GM19463 (cell line): ENCODE results near the gene TAPT1.
"Not testable (repeated sequence)": the region's sequence is repeated elsewhere in the genome, so short reads cannot be mapped to it uniquely, and the experiment has no call there.

ENCODE experiments used
- ATAC-seq: cut with Tn5 transposase; IDR thresholded peaks from one replicate; pipeline ENCODE4 v1.9.1; 2021; ENCODE audit warnings: mild to moderate bottlenecking, moderate library complexity; ENCODE audit not compliant: unreplicated experiment

Gene TAPT1

DNA sequence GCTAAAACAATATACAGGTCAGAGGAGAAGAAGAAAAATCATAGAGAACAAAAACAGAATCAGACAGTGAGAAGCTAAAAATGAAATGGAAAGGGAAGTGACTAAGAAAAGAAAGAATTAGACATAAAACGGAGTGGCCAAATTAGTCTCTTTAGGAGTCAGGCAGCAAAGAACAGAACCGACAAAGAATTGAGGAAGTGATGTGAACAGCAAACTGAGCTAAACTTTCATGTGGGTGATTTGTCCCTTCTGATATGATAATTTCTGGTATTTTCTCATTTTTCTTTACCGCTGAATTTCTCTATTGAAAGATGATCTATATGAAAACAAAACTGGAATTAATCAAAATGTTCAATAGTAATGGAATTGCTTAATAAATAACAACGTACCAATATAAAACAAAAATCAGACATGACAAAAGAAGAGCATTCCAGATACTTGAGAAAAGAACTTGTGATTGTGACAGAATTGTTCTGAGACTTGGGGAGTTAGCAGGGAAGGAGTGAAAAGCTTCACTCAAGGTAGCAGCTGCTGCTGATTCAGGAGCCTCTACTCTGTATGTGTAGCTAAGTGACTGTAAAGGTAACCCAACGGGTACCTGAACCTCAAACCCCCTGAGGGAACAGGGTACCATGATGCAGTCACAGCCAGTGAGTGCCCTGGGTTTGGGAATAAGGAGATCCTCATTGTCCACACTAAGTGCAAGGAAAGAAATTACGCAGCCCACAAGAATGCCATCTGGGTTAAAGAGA lies 8.8 kb downstream of the TAPT1 start:
- ATAC-seq = peak; percentile 73

GRCh38 chr4:16213121-16213520 lies 13.2 kb downstream of the TAPT1 start:
- no peak for ATAC-seq

DNA sequence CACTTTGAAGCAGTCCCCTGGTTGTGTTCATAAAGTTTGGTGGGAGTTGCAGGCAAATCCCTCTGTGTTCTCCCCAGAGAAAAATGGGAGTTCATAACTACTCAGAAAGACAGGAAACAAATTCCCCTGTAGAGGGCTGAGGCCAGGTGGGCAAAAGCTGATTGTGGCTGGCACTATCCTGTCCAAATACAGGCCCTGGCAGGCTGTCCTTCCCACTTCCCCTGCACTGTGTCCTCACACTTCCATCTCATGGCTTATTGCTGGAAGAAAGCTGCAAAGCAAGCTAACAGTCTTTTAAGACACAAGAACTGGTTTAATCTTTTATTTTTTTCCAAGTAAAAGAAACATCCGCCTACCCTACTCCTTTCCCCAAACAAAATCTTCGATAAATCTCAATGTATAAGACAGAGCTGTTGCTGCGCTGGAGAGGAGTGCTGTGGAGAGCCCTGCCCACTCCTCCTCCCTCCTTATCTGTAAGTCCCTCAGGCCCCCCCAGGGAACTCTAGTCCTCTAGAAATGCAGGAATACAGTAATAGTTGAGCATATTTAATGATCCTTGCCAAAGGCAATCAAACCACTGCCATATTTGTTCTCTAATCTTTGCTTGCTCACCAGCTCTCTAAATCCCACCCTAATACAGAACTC lies 14.0 kb downstream of the TAPT1 start:
- no peak for ATAC-seq

- no peak for ATAC-seq
These were observed 18.9 kb downstream of the TAPT1 start for GRCh38 chr4:16207409-16207808.

- ATAC-seq = no peak
These were observed 19.4 kb downstream of the TAPT1 start for GRCh38 chr4:16206848-16207247.

GRCh38 chr4:16206301-16206700 lies 20.0 kb downstream of the TAPT1 start:
- no peak for ATAC-seq

GRCh38 chr4:16205298-16206164 lies 20.7 kb downstream of the TAPT1 start:
- peak; percentile 78 for ATAC-seq

DNA sequence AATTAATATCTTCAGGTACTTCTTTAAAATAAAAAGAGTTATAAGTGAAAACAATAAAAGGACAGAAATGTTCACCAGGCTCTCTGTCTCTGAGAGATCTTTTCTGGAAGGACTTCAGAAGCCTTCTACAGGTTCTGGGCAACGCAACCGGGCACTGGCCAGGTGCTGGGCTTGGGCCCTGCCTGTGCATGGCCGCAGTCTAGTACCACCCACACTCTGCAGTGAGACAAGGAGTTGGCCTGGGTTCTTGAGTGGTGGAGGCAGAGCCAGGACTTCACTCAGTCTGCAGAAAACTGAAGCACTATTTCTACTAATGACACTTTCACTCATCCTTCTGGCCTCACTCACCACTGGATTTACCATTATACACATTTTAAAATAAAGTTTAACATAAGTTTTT lies 21.8 kb downstream of the TAPT1 start:
- ATAC-seq = no peak

DNA sequence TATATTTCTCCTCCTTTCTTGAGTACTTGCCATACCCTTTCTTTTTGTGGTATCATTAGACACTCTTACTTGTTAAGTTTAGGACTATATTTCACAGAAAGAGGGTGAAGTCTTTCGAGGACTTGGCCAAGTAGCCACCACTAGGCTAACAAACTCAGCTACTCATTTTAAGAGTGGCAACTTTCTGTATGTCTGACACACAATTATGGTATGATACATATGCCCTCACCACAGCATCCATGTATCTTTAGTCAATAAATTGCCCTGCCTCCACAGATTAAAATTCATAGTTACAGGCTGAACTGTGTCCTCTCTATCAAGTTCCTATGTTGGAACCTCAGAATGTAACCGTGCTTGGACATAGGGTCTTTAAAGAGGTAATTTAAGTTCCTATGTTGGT lies 23.2 kb downstream of the TAPT1 start:
- no peak for ATAC-seq

- no peak for ATAC-seq
These were observed 23.7 kb downstream of the TAPT1 start for GRCh38 chr4:16202598-16202997.

DNA sequence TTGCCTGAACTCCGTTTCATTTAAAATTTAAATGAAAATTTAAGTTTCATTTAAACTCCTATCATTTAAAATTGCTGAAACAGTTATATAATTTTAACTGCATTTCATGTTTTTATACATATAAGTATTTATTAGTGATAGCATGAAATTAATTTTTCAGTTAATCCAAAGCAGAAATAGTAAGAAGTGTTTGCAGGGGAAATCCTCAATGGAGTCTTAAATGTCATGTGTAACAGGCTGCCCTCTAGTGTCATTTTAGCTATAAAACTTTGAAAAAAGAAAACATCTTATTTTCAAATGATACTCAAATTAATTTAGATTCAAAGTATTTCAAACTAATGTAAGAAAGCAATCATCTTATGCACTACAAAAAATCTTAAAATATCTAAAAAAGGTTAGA lies 27.2 kb downstream of the TAPT1 start:
- ATAC-seq = no peak

DNA sequence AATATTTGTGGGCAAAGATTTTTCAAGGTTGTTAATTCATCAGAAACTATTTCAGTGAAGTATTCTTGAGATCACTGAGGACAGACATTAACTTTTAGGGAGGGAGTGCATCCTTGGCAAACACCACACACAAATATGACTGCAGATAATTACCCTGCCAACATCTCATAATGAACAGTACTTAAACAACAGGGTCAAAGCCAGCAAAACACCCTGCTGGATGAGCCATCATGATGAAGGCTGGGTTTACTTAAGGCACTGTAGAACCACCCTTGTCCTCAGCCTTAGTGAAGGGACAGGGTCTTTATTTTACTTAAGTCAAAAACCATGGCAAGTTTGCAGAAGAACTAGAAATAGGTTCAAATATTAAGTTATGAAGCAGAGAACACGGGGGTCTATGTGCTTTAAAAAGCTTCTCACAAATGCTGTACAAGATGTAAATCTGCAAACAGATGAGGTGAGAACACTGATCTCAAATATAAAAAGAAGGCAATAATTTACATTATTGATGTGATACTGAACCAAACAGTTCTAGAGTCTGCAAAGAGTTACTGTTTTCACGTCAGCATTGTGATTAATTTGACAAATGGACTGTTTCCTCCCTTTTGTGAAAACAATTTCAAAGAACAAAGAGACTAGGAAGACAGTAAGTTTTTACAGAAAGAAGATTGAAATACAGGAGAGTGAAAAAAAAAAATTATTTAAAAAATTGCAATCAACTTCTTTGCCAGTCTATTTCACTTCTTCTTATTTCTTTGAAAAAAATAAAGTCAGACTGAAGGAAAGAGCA lies 28.2 kb downstream of the TAPT1 start:
- ATAC-seq = no peak

DNA sequence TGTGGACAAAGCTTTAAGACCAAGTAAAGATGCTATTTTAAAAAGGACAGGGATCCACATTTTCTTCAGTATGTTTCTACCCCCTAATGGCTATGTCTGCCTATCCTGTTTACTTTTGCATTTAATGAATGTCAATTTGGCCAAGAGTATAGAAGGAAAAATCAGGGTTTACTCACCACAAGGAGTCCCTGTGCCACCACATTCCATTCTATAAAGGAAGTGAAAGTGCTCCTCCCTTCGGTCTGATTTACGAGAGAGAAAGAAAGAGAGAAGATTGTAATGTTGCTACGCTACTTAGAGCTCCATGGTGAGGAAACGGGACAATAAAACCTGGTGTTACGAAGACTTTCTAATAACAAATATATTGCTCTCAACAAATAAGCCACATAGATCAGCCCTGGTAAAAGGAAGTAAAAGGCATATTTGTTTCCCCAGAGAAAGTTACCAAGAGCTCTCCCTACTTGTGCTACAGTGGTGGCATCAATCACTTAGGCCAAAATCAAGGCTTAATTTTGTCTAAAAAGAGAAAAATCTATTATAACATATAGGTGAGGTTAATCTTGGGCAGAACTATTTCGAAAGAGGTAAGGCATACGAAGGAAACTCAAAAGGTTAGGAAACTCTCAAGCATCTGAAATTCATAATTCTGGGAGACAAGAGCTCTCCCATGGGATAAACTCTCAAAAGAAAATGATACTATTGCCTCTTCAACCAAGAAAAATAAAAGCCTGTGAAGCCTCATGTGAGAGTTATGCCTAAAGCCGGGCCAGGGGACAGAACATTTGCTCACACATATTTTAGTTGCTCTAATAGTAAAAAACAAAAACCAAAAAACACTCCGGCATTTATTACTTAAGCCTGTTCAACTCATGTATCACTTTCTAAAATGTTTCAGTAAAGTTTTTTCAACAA lies 29.5 kb downstream of the TAPT1 start:
- peak; percentile 74 for ATAC-seq

- no peak for ATAC-seq
These were observed 31.1 kb downstream of the TAPT1 start for GRCh38 chr4:16195209-16195608.

DNA sequence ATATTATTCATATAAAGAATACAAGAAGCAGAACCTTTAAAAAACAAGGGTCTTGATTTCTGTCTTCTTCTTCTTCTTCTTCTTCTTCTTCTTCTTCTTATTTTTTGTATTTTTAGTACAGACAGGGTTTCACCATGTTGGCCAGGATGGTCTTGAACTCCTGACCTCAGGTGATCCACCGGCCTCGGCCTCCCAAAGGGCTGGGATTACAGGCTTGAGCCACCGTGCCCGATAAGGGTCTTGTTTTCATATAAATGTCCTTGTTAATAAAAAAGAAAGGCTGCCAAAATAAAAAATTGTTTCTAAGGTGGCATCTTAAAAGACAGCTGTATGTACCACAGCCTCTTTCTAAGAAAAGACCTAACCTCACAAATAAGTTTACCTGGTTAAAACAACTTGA lies 31.5 kb downstream of the TAPT1 start:
- not testable (repeated sequence) for ATAC-seq

DNA sequence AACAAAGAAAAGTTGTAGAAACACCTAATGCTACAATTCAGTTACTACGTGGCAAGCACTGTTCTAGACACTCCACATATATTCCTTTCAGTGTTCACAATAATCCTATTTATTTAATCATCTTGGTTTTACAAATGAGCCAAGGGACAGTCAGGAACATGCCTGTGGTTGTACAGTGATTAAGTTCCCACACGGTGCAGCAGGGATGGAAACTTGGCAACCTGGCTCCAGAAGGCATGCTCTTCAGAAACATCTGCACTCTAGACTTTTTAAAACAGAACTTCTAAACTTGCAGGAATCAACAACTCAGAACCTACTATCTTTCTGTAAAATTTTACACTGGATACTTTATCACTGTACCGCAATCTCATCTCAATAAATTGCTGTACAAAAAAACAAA lies 32.1 kb downstream of the TAPT1 start:
- no peak for ATAC-seq

GRCh38 chr4:16192631-16193518 lies 33.4 kb downstream of the TAPT1 start:
- no peak for ATAC-seq

GRCh38 chr4:16192057-16192456 lies 34.2 kb downstream of the TAPT1 start:
- no peak for ATAC-seq

DNA sequence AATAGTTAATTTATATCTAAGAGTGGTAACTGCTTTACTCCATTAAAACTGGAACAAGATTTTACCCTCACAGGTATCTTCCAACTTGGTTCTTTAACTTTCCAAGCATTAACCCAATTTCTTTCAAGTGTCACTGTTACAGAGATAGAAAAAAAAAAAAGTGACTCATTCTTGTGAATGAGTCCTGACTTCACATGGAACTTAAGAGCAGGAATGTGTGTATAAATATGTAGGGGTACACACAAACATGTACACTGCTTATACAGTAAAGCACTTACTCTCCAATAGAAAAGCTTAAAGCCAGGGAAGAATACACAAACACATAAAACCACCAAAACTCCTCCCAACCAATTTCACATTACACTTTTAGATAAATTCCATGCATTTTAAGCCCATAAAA lies 38.8 kb downstream of the TAPT1 start:
- ATAC-seq = no peak
